Uterus (tissue), 4 donors: ENCODE results near the gene SMURF1. TPM values are rescaled to one million over a fixed set of nuclear protein-coding genes. Genes with fewer than 3 reads are reported as not detected.

ENCODE experiments used
- DNase-seq, 2 donors: peaks; one replicate each; pipeline ENCODE4 v3.0.0-alpha.2; 2019 to 2020
- H3K27ac ChIP-seq, 2 donors: fragments of 200-600 bp; sonication (generic); 1 replicate in 1 of 2; 2 replicates in 1 of 2; pipeline ENCODE4 v1.5.1; 2016 to 2018
- H3K27me3 ChIP-seq, 2 donors: fragments of 200-600 bp; sonication (generic); one replicate each; pipeline ENCODE4 v1.5.1; 2018 to 2019; ENCODE audit warnings: control low read depth in 1 of 2
- H3K36me3 ChIP-seq, 2 donors: fragments of 200-600 bp; sonication (generic); one replicate each; pipeline ENCODE4 v1.5.1; 2019; ENCODE audit warnings: control low read depth in 1 of 2
- H3K4me1 ChIP-seq, 2 donors: fragments of 200-600 bp; sonication (generic); one replicate each; pipeline ENCODE4 v1.5.1; 2018 to 2019; ENCODE audit warnings: control low read depth in 1 of 2
- H3K4me3 ChIP-seq, 2 donors: fragments of 200-600 bp; sonication (generic); 1 replicate in 1 of 2; 2 replicates in 1 of 2; pipeline ENCODE4 v1.5.1; 2018 to 2019; ENCODE audit warnings: mild to moderate bottlenecking in 1 of 2
- H3K9me3 ChIP-seq, 2 donors: fragments of 200-600 bp; sonication (generic); one replicate each; pipeline ENCODE4 v1.5.1; 2019; ENCODE audit warnings: control low read depth in 1 of 2
- CTCF ChIP-seq, 4 experiments: fragments of 200-600 bp in 2 of 4; fragments of 450-650 bp in 2 of 4; sonication (generic) in 2 of 4; IDR thresholded peaks; one replicate each; pipeline ENCODE4 v1.5.1; 2016 to 2019; ENCODE audit warnings: antibody characterized with exemption in 4 of 4, mild to moderate bottlenecking in 2 of 4, moderate library complexity in 1 of 4
- POLR2A ChIP-seq, 2 donors: fragments of 450-650 bp; IDR thresholded peaks; one replicate each; pipeline ENCODE4 v1.6.1; 2016; ENCODE audit warnings: antibody characterized with exemption in 2 of 2, mild to moderate bottlenecking in 1 of 2, moderate library complexity in 1 of 2
- intact Hi-C: fragments of 100-400 bp; cut with DNase I; formaldehyde crosslinking; loops from one replicate; pipeline ENCODE4 v1.15.1; 2023; ENCODE audit warnings: low total_unique reads
- total RNA-seq, 4 donors: library from RNA; depleted of rRNA in 3 of 4; stranded (reverse); fragments of >200 nt in 3 of 4; gene quantifications; one replicate each; pipeline versions ENCODE4 v1.1.0 to v1.2.4, GENCODE V29; 2014 to 2023
- donor health status: DM: yes; HTN: yes; CAD: no.

SMURF1 gene
- total RNA-seq, result 10 to 100 TPM; 14.4 to 39.5 (median 26.2) TPM

GRCh38 chr7:99143853-99144672 lies at the start of gene SMURF1:
SMURF1 (minus strand) TSS chr7:99144108; CDS start chr7:99143780, 328 bp downstream.
- intact Hi-C loops, result no loop called here
- Histone ChIP-seq H3K4me1 (peaks cover 0 to 5% of the 10 kb centered on the region in 2 donors), H3K4me3 (peak within 1 kb of the TSS; percentile 60 to 99), H3K36me3 (no peaks in the 10 kb centered on the region), H3K27me3 (no peaks in the 10 kb centered on the region), H3K9me3 (no peaks in the 10 kb centered on the region), H3K27ac (peak within 1 kb of the TSS; percentile 99 to 100)
- peak in 1 of 4 experiments; percentile 12 for TF ChIP-seq CTCF (IDR thresholded peaks at IDR 0.05)
- peak; percentile 33 to 67 for TF ChIP-seq POLR2A (IDR thresholded peaks at IDR 0.05)
- DNase-seq, result peak; percentile 68 to 73

- TF ChIP-seq POLR2A (IDR thresholded peaks at IDR 0.05), result no peak
- no peak for TF ChIP-seq CTCF (IDR thresholded peaks at IDR 0.05)
- DNase-seq, result no peak
- H3K4me3 ChIP-seq, result no peak overlapping the region
- intact Hi-C loops, result no loop called here
- H3K27ac ChIP-seq, result no peak overlapping the region
- H3K4me1 ChIP-seq, result no peaks in the 10 kb centered on the region
- no peaks in the 10 kb centered on the region for H3K36me3 ChIP-seq
- no peaks in the 10 kb centered on the region for H3K9me3 ChIP-seq
- no peaks in the 10 kb centered on the region for H3K27me3 ChIP-seq
Observed at GRCh38 chr7:99191869-99192596, 48.1 kb upstream of the SMURF1 start.

- Histone ChIP-seq H3K9me3 (no peaks in the 10 kb centered on the region), H3K4me1 (no peaks in the 10 kb centered on the region), H3K27me3 (no peaks in the 10 kb centered on the region), H3K4me3 (no peak overlapping the region), H3K27ac (no peak overlapping the region), H3K36me3 (no peaks in the 10 kb centered on the region)
- no peak for DNase-seq
- no peak for TF ChIP-seq POLR2A (IDR thresholded peaks at IDR 0.05)
- no peak for TF ChIP-seq CTCF (IDR thresholded peaks at IDR 0.05)
- intact Hi-C loops, result no loop called here
Observed at GRCh38 chr7:99190359-99191009, 46.6 kb upstream of the SMURF1 start.

GRCh38 chr7:99189222-99189621 lies 45.3 kb upstream of the SMURF1 start:
- Histone ChIP-seq H3K27ac (no peak overlapping the region), H3K36me3 (no peaks in the 10 kb centered on the region), H3K4me1 (no peaks in the 10 kb centered on the region), H3K4me3 (no peak overlapping the region), H3K9me3 (no peaks in the 10 kb centered on the region), H3K27me3 (no peaks in the 10 kb centered on the region)
- TF ChIP-seq POLR2A (IDR thresholded peaks at IDR 0.05) (no peak), CTCF (IDR thresholded peaks at IDR 0.05) (no peak)
- DNase-seq, result no peak
- intact Hi-C loops, result no loop called here
